K562 (cell line): ENCODE data around the gene GALNS. TPM values are rescaled to one million over a fixed set of nuclear protein-coding genes. Genes with fewer than 3 reads are reported as not detected.

Experiments used
- CBX3 ChIP-seq, 2 experiments: IDR thresholded peaks; 1 replicate in 1 of 2; 2 replicates in 1 of 2; pipeline ENCODE4 v1.6.1; 2012; ENCODE audit warnings: inconsistent platforms in 2 of 2, low read length in 2 of 2, borderline replicate concordance in 1 of 2, control low read depth in 1 of 2
- FOXM1 ChIP-seq, 2 experiments: fragments of 450-650 bp in 1 of 2; sonication (generic) in 1 of 2; formaldehyde crosslinking in 1 of 2; IDR thresholded peaks; 2 replicates each; pipeline versions ENCODE4 v1.6.1 to v1.9.0; 2017 to 2022; ENCODE audit warnings: low read depth in 2 of 2, mild to moderate bottlenecking in 2 of 2, missing genetic modification reagents in 1 of 2, moderate library complexity in 1 of 2
- NFIX ChIP-seq: fragments of 250-450 bp; sonication (Bioruptor Pico); IDR thresholded peaks from 2 replicates; pipeline ENCODE4 v1.4.0; 2020; ENCODE audit warnings: low read depth, mild to moderate bottlenecking, moderate library complexity
- RHOXF2B ChIP-seq: fragments of 250-450 bp; sonication (Bioruptor Pico); conservative IDR thresholded peaks from 2 replicates; pipeline ENCODE4 v1.5.1; 2021
- SRSF3 ChIP-seq: fragments of 200-400 bp; formaldehyde crosslinking; IDR thresholded peaks from 2 replicates; pipeline ENCODE4 v1.6.1; 2016; ENCODE audit warnings: mild to moderate bottlenecking, low read length, moderate library complexity; ENCODE audit not compliant: insufficient read depth
- ZBTB8A ChIP-seq: fragments of 450-650 bp; IDR thresholded peaks from 2 replicates; pipeline ENCODE4 v1.6.1; 2018; ENCODE audit warnings: mild to moderate bottlenecking, moderate library complexity; ENCODE audit not compliant: partially characterized antibody
- ZNF146 ChIP-seq: IDR thresholded peaks from one replicate; pipeline ENCODE4 v1.6.1; 2018; ENCODE audit warnings: missing compliant biosample characterization; ENCODE audit not compliant: unreplicated experiment
- ZSCAN29 ChIP-seq: fragments of 450-650 bp; IDR thresholded peaks from 2 replicates; pipeline ENCODE4 v1.6.1; 2017
- polyA plus RNA-seq, 8 experiments: library from polyadenylated mRNA; depleted of rRNA in 4 of 8; stranded (reverse) in 5 of 8; unstranded in 3 of 8; fragments of >200 nt; fragmentation: Nextera tagmentation in 2 of 8; fragmentation: Illumina TruSeq in 1 of 8; extraction: Ambion mirVana in 2 of 8; extraction: Trizol in 1 of 8; gene quantifications; 2 replicates each; pipeline versions ENCODE4 v1.2.1 to v1.2.3, GENCODE V29; 2011 to 2014; ENCODE audit warnings: inconsistent platforms in 1 of 8, missing spikeins in 1 of 8
- total RNA-seq, 7 experiments: library from RNA; depleted of rRNA in 6 of 7; stranded (reverse); fragments of >200 nt in 6 of 7; fragmentation: Illumina TruSeq in 2 of 7; extraction: Trizol in 2 of 7; gene quantifications; 2 replicates each; pipeline versions ENCODE4 v1.2.1 to v1.2.3, GENCODE V29; 2011 to 2021; ENCODE audit warnings: low replicate concordance in 1 of 7
- TF ChIP-seq, protein P1 (sequence below), 2 experiments: fragments of 450-650 bp; formaldehyde crosslinking in 1 of 2; IDR thresholded peaks; 2 replicates each; pipeline versions ENCODE4 v1.4.0 to v1.6.1; 2014 to 2020; ENCODE audit warnings: mild to moderate bottlenecking in 2 of 2, borderline replicate concordance in 1 of 2, low read depth in 1 of 2

Gene GALNS
- total and polyA plus RNA-seq, 9 of the 15 experiments (the other 6 are each of a cell fraction or from before 2014, with no cell fraction given) = 0.38 to 13.2 (median 4.3) TPM

GRCh38 chr16:88807626-88808453 lies 48.9 kb downstream of the GALNS start (continued):
- TF ChIP-seq, protein P1, sequence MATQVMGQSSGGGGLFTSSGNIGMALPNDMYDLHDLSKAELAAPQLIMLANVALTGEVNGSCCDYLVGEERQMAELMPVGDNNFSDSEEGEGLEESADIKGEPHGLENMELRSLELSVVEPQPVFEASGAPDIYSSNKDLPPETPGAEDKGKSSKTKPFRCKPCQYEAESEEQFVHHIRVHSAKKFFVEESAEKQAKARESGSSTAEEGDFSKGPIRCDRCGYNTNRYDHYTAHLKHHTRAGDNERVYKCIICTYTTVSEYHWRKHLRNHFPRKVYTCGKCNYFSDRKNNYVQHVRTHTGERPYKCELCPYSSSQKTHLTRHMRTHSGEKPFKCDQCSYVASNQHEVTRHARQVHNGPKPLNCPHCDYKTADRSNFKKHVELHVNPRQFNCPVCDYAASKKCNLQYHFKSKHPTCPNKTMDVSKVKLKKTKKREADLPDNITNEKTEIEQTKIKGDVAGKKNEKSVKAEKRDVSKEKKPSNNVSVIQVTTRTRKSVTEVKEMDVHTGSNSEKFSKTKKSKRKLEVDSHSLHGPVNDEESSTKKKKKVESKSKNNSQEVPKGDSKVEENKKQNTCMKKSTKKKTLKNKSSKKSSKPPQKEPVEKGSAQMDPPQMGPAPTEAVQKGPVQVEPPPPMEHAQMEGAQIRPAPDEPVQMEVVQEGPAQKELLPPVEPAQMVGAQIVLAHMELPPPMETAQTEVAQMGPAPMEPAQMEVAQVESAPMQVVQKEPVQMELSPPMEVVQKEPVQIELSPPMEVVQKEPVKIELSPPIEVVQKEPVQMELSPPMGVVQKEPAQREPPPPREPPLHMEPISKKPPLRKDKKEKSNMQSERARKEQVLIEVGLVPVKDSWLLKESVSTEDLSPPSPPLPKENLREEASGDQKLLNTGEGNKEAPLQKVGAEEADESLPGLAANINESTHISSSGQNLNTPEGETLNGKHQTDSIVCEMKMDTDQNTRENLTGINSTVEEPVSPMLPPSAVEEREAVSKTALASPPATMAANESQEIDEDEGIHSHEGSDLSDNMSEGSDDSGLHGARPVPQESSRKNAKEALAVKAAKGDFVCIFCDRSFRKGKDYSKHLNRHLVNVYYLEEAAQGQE (IDR thresholded peaks at IDR 0.05; ENCODE audit: borderline replicate concordance) = no peak
- TF ChIP-seq, protein P1 (CRISPR knock-in tag; IDR thresholded peaks at IDR 0.05; ENCODE audit: low read depth) = no peak
- TF ChIP-seq ZSCAN29 (no peak), RHOXF2B (CRISPR knock-in tag) (no peak), SRSF3 (no peak), NFIX (CRISPR knock-in tag) (no peak), ZNF146 (no peak), ZBTB8A (no peak), FOXM1 (IDR thresholded peaks at IDR 0.05; ENCODE audit: low read depth) (no peak), FOXM1 (CRISPR knock-in tag; IDR thresholded peaks at IDR 0.05; ENCODE audit: low read depth) (no peak), CBX3 (IDR thresholded peaks at IDR 0.05; ENCODE audit: borderline replicate concordance in 1 of 2, low read length in 2 of 2) (no peak)
